Measurements from ENCODE around the gene ANKRD11.
A peak's percentile ranks its signal among the peaks of the same experiment; 100 is the strongest.

ANKRD11 gene

DNA sequence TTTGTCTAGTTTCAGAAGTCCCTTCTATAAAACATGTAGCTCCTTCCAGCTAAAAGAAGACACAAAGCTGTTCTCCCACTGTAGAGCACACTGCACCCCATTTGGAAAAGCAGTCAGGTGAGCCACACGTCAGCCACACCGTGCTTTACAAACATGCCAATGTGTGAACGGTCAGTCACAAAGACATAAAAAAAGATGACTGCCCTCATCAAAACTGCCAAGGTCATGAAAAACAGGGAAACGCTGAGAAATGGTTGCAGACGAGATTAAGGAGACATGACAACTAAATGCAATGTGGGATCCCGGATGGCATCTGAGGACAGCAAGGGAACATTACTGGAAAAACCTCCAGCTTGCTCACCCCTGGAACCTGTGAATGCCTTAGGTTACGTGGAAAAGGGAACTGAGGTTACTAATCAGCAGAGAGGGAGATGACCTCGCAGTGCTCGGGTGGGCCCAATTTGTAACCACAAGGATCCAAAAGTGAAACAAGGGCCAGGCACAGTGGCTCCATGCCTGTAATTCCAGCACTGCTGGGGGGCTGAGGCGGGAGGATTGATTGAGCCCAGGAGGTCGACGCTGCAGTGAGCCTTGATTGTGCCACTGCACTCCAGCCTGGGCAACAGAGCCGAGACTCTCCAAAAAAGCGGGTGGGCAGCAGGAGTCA, 8.1 kb downstream of the ANKRD11 start:
- TF ChIP-seq, protein P1, sequence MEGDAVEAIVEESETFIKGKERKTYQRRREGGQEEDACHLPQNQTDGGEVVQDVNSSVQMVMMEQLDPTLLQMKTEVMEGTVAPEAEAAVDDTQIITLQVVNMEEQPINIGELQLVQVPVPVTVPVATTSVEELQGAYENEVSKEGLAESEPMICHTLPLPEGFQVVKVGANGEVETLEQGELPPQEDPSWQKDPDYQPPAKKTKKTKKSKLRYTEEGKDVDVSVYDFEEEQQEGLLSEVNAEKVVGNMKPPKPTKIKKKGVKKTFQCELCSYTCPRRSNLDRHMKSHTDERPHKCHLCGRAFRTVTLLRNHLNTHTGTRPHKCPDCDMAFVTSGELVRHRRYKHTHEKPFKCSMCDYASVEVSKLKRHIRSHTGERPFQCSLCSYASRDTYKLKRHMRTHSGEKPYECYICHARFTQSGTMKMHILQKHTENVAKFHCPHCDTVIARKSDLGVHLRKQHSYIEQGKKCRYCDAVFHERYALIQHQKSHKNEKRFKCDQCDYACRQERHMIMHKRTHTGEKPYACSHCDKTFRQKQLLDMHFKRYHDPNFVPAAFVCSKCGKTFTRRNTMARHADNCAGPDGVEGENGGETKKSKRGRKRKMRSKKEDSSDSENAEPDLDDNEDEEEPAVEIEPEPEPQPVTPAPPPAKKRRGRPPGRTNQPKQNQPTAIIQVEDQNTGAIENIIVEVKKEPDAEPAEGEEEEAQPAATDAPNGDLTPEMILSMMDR (IDR thresholded peaks at IDR 0.05; ENCODE audit: insufficient read depth, low read depth, low read length, missing control alignments), result no peak
- no peak for DNase-seq (ENCODE audit: low read depth)
- H3K4me3 ChIP-seq (ENCODE audit: low read length), result no peak overlapping the region

DNA sequence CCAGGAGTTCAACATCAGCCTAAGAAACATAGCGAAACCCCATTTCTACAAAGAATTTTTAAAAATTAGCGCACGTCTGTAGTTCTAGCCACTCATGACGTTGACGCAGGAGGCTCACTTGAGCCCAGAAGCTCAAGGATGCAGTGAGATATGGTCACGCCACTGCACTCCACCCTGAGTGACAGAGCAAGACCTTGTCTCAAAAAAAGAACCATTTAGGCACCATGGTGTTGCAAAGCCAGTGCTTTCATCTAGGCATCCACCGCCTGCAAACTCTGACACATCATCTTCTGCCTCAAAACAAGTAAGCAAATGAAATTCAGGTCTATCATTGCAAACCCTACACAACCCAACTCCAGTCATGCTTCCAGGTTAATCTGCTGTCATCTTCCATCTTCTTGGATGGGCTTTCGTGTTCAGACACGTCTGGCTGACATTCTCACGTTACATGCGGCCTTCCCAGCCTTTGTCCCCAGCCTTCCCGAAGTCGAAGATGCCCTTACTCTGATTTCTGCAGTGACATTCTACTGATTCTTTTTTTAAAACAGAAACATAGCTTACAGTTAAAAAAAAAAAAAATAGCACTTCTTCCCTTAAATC, 8.9 kb downstream of the ANKRD11 start:
- TF ChIP-seq, protein P1 (IDR thresholded peaks at IDR 0.05; ENCODE audit: insufficient read depth, low read depth, low read length, missing control alignments), result no peak
- no peak overlapping the region for H3K4me3 ChIP-seq (ENCODE audit: low read length)
- peak; percentile 80 for DNase-seq (ENCODE audit: low read depth)

DNA sequence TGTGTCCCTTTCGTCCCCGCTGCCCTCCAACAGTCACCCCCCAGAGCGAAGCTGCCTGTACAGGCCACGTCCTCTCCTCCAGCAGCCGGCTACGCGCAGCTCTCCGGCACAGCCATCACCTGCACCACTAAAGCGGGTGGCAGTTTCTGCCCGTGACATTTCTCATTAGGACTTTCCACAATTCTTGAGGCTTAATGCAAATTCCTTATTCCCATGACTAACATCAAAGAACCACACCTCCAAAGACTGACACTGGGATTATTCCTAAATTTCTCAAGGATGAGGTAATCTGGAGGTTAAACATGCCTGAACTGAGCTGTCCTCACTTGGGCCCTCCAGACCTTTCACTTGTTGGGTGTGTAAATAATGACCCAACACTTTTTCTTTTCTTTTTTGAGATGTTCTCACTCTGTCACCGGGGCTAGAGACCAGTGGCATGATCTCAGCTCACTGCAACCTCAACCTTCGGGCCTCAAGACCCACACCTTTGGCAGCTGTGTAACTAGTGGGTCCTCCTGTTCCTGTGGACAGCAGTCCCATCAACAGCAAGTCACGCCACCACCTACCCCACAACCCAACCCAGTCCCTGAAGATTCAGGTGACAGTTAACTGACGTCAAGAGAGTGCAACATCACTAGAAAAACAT, 11.7 kb downstream of the ANKRD11 start:
- H3K4me3 ChIP-seq (ENCODE audit: low read length), result peak overlapping the region; percentile 28
- TF ChIP-seq, protein P1 (IDR thresholded peaks at IDR 0.05; ENCODE audit: insufficient read depth, low read depth, low read length, missing control alignments), result no peak
- peak; percentile 91 for DNase-seq (ENCODE audit: low read depth)

DNA sequence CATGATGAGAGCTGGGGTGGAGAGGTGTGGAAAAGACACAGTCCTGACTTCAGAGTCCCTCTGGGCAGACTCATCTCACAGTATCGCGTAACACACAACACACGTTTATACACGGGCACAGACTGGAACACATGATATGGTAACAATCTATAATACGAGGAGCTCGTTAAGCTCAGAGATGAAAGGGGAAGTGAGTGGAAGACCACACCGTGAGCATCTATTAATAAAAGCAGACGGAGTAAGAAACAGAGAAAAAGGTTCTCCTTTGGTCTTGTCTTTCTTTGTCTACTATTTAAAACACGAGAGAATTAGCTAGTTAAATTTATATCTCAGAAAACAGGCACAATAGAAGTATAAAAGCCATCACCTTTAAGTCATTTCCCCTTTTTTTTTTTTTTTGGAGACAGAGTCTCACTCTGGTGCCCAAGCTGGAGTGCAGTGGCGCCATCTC, 13.5 kb downstream of the ANKRD11 start:
- TF ChIP-seq, protein P1 (IDR thresholded peaks at IDR 0.05; ENCODE audit: insufficient read depth, low read depth, low read length, missing control alignments), result no peak
- H3K4me3 ChIP-seq (ENCODE audit: low read length), result peak overlapping the region; percentile 19
- DNase-seq (ENCODE audit: low read depth), result peak; percentile 86

DNA sequence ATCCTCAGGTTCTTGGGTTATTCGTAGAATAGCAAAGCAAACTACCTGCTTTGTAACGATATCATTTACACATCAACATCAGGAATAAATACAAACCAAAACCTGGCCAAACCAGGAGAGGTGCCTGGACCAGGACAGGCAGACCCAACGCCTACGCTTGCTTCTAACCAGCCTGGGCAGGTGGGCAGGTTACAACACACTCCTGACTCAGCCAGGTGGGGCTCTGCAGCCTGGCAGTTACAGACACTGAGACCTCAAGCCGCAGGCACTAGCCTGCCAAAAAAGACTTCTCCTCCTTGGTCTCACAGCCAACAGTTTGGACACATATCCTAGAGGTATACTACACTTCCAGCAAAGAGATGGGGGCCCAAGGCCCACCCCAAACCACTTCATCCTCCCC, 14.0 kb downstream of the ANKRD11 start:
- peak overlapping the region; percentile 25 for H3K4me3 ChIP-seq (ENCODE audit: low read length)
- TF ChIP-seq, protein P1 (IDR thresholded peaks at IDR 0.05; ENCODE audit: insufficient read depth, low read depth, low read length, missing control alignments), result no peak
- DNase-seq (ENCODE audit: low read depth), result peak; percentile 99

DNA sequence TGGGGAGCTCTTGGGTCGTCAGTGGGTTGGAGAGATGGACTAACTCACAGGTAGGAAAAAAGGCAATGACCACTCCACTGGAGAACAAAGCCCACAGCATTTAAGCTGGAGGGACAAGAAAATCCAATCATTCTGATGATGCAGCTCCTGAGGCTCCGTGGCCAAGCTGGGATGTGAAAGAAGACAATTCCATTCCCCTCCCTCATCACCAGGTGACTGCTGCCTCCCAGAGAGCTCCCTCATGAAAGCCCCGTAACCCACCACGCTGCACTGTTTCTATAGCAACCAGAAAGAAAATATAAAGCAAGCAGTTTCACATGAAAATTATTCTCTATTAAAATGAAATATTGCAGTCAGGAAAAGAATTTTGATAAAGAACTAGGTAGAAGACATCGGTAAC, 15.2 kb downstream of the ANKRD11 start:
- H3K4me3 ChIP-seq (ENCODE audit: low read length), result no peak overlapping the region
- no peak for DNase-seq (ENCODE audit: low read depth)
- TF ChIP-seq, protein P1 (IDR thresholded peaks at IDR 0.05; ENCODE audit: insufficient read depth, low read depth, low read length, missing control alignments), result no peak
